K562 (cell line): ENCODE data around the gene TMEM131L. TPM values are rescaled to one million over a fixed set of nuclear protein-coding genes. Genes with fewer than 3 reads are reported as not detected.
A peak's percentile ranks its signal among the peaks of the same experiment; 100 is the strongest.

Source experiments
- ATAC-seq: fragments of 200-7000 bp; cut with Tn5 transposase; 3 replicates; pipeline ENCODE4 v1.9.1; 2020; ENCODE audit warnings: moderate library complexity
- BruUV-seq: library from RNA; stranded (reverse); fragments of 400-500 nt; replicated peaks from 2 replicates; lab custom pipeline; 2021; lab: Mats Ljungman, UMichigan
- CTCF ChIA-PET: fragments of 300-600 bp; formaldehyde crosslinking; extraction: SDS; loops from one replicate; lab custom pipeline; 2021; ENCODE audit warnings: low intra/inter-chr PET ratio; lab: Yijun Ruan, JAX
- POLR2A ChIA-PET: fragments of 300-600, 350-650 bp; sonication (Branson Sonifier 250); formaldehyde crosslinking; extraction: SDS; loops from one replicate; lab custom pipeline; 2021; ENCODE audit warnings: antibody characterized with exemption, inconsistent platforms; lab: Yijun Ruan, JAX
- DNase-seq, 4 experiments: peaks; one replicate each; pipeline versions ENCODE4 v3.0.0 to v3.0.0-alpha.2; 2011 to 2018; ENCODE audit warnings: low spot score in 3 of 4, mixed read lengths in 3 of 4; ENCODE audit errors: extremely low read depth in 1 of 4
- FAIRE-seq: peaks from 2 replicates; lab custom pipeline; 2011; peaks lifted over from hg19 to GRCh38; lab: Jason Lieb, UNC
- H2AFZ ChIP-seq: 2 replicates; pipeline ENCODE4 v1.6.0; 2011; ENCODE audit warnings: low read depth, low read length, control low read depth, inconsistent platforms
- H3K27ac ChIP-seq: fragments of 200-600 bp; 3 replicates; pipeline ENCODE4 v1.8.0; 2011; ENCODE audit warnings: low read depth, mild to moderate bottlenecking, control low read depth, inconsistent platforms, low read length, moderate library complexity, mixed read lengths; ENCODE audit errors: extremely low read depth
- H3K27me3 ChIP-seq, 2 experiments: fragments of 300-600 bp in 1 of 2; 2 replicates in 1 of 2; 3 replicates in 1 of 2; pipeline versions ENCODE4 v1.6.0 to v1.8.0; 2011; ENCODE audit warnings: inconsistent platforms in 2 of 2, low read length in 2 of 2, mild to moderate bottlenecking in 1 of 2, mixed read lengths in 1 of 2, moderate library complexity in 1 of 2; ENCODE audit not compliant: control insufficient read depth in 2 of 2, insufficient read depth in 2 of 2
- H3K36me3 ChIP-seq: fragments of 300-600 bp; 3 replicates; pipeline ENCODE4 v1.8.0; 2011; ENCODE audit warnings: mild to moderate bottlenecking, low read length, inconsistent platforms; ENCODE audit not compliant: control insufficient read depth, insufficient read depth
- H3K4me1 ChIP-seq, 2 experiments: fragments of 200-600 bp in 1 of 2; replicated peaks in 1 of 2; 2 replicates in 1 of 2; 3 replicates in 1 of 2; pipeline versions ENCODE4 v1.5.1 to v1.8.0; 2011; ENCODE audit warnings: inconsistent platforms in 2 of 2, low read length in 2 of 2, mild to moderate bottlenecking in 1 of 2, mixed read lengths in 1 of 2, moderate library complexity in 1 of 2; ENCODE audit not compliant: control insufficient read depth in 2 of 2, insufficient read depth in 2 of 2
- H3K4me2 ChIP-seq: 2 replicates; pipeline ENCODE4 v1.6.1; 2011; ENCODE audit warnings: low read length, control low read depth, inconsistent platforms, mixed read lengths; ENCODE audit not compliant: insufficient read depth
- H3K4me3 ChIP-seq: fragments of 200-600 bp; sonication (generic), shearing (Covaris generic); 2 replicates; pipeline ENCODE4 v1.5.1; 2016; ENCODE audit warnings: control low read depth, inconsistent platforms
- H3K79me2 ChIP-seq: fragments of 200-600 bp; 3 replicates; pipeline ENCODE4 v1.8.0; 2011; ENCODE audit warnings: low read length, inconsistent platforms; ENCODE audit not compliant: control insufficient read depth, insufficient read depth
- H3K9ac ChIP-seq, 2 experiments: 2 replicates each; pipeline versions ENCODE4 v1.6.0 to v1.6.1; 2011; ENCODE audit warnings: low read depth in 2 of 2, low read length in 2 of 2, control low read depth in 1 of 2, inconsistent platforms in 1 of 2, mild to moderate bottlenecking in 1 of 2, mixed read lengths in 1 of 2; ENCODE audit not compliant: insufficient read depth in 1 of 2
- H3K9me1 ChIP-seq: one replicate; pipeline ENCODE4 v1.6.0; 2011; ENCODE audit warnings: inconsistent platforms, mild to moderate bottlenecking, low read length, moderate library complexity; ENCODE audit not compliant: control insufficient read depth, insufficient read depth
- H3K9me3 ChIP-seq: replicated peaks from 2 replicates; pipeline ENCODE4 v1.5.1; 2011; ENCODE audit warnings: low read depth, low read length, inconsistent platforms; ENCODE audit not compliant: control insufficient read depth, insufficient read depth
- H4K20me1 ChIP-seq: replicated peaks from 2 replicates; pipeline ENCODE4 v1.6.1; 2011; ENCODE audit warnings: low read length, inconsistent platforms, mixed read lengths; ENCODE audit not compliant: control insufficient read depth, insufficient read depth
- ADNP ChIP-seq: fragments of 200-800 bp; sonication (Bioruptor generic); IDR thresholded peaks from 2 replicates; pipeline ENCODE4 v1.6.1; 2016; ENCODE audit warnings: missing genetic modification characterization, missing compliant biosample characterization
- ASH1L ChIP-seq: fragments of 450-650 bp; IDR thresholded peaks from 2 replicates; pipeline ENCODE4 v1.6.1; 2018; ENCODE audit warnings: borderline replicate concordance, mild to moderate bottlenecking, low read depth; ENCODE audit not compliant: partially characterized antibody
- CREB5 ChIP-seq: fragments of 250-450 bp; sonication (Bioruptor Pico); IDR thresholded peaks from 2 replicates; pipeline ENCODE4 v1.5.0; 2020; ENCODE audit warnings: mild to moderate bottlenecking
- CREM ChIP-seq: IDR thresholded peaks from 2 replicates; pipeline ENCODE4 v1.6.1; 2014; ENCODE audit warnings: antibody characterized with exemption, low read depth
- CTBP1 ChIP-seq: fragments of 450-650 bp; IDR thresholded peaks from 2 replicates; pipeline ENCODE4 v1.6.1; 2016; ENCODE audit warnings: borderline replicate concordance
- E2F5 ChIP-seq: sonication (generic); formaldehyde crosslinking; IDR thresholded peaks from 2 replicates; pipeline ENCODE4 v1.8.0; 2022; ENCODE audit warnings: mild to moderate bottlenecking, missing genetic modification reagents
- MECOM ChIP-seq: fragments of 250-450 bp; sonication (Bioruptor Pico); IDR thresholded peaks from 2 replicates; pipeline ENCODE4 v1.8.0; 2022; ENCODE audit warnings: inconsistent platforms
- STAT6 ChIP-seq: sonication (generic); formaldehyde crosslinking; IDR thresholded peaks from 2 replicates; pipeline ENCODE4 v1.8.1; 2023; ENCODE audit warnings: mild to moderate bottlenecking, missing genetic modification reagents
- ZNF121 ChIP-seq: sonication (generic); formaldehyde crosslinking; conservative IDR thresholded peaks from 2 replicates; pipeline ENCODE4 v1.8.0; 2022; ENCODE audit warnings: missing genetic modification reagents
- ZNF655 ChIP-seq: fragments of 250-450 bp; sonication (Bioruptor Pico); IDR thresholded peaks from 2 replicates; pipeline ENCODE4 v1.5.0; 2021
- WGBS: fragments of 100-300 bp; shearing (Covaris generic); methylation state at CpG from one replicate; pipeline ENCODE4 v1.1.6; 2016; ENCODE audit warnings: low coverage, mixed read lengths; ENCODE audit not compliant: insufficient coverage; ENCODE audit errors: missing lambda C conversion rate; 5-methylcytosine and 5-hydroxymethylcytosine counted together
- in situ Hi-C: fragments of 300-500 bp; cut with MboI; formaldehyde crosslinking; loops from 4 replicates; pipeline ENCODE4 v1.15.0; 2018; ENCODE audit warnings: inconsistent platforms, mixed read lengths
- intact Hi-C: fragments of 100-400 bp; cut with micrococcal nuclease; formaldehyde crosslinking; loops from 2 replicates; pipeline ENCODE4 v1.14.2; 2022
- polyA plus RNA-seq, 8 experiments: library from polyadenylated mRNA; depleted of rRNA in 4 of 8; stranded (reverse) in 5 of 8; unstranded in 3 of 8; fragments of >200 nt; fragmentation: Nextera tagmentation in 2 of 8; fragmentation: Illumina TruSeq in 1 of 8; extraction: Ambion mirVana in 2 of 8; extraction: Trizol in 1 of 8; gene quantifications; 2 replicates each; pipeline versions ENCODE4 v1.2.1 to v1.2.3, GENCODE V29; 2011 to 2014; ENCODE audit warnings: inconsistent platforms in 1 of 8, missing spikeins in 1 of 8
- total RNA-seq, 7 experiments: library from RNA; depleted of rRNA in 6 of 7; stranded (reverse); fragments of >200 nt in 6 of 7; fragmentation: Illumina TruSeq in 2 of 7; extraction: Trizol in 2 of 7; gene quantifications; 2 replicates each; pipeline versions ENCODE4 v1.2.1 to v1.2.3, GENCODE V29; 2011 to 2021; ENCODE audit warnings: low replicate concordance in 1 of 7

TMEM131L gene
- total and polyA plus RNA-seq, 9 of the 15 experiments (the other 6 are each of a cell fraction or from before 2014, with no cell fraction given): 1.2 to 20.8 (median 12.9) TPM

- H3K9me3 ChIP-seq: no peaks in the 10 kb centered on the region
- no peak overlapping the region for H3K27ac ChIP-seq
- peak; percentile 38; the same call in 1 of the 2 replicates for TF ChIP-seq ZNF121 (CRISPR knock-in tag)
- TF ChIP-seq CTBP1: no peak
- H2AFZ ChIP-seq: no peak overlapping the region
- no peaks in the 10 kb centered on the region; a peak in 1 of 5 replicates for H3K4me1 ChIP-seq
- intact Hi-C loops (no loop called here), in situ Hi-C loops (no loop called here)
- no peaks in the 10 kb centered on the region for H3K27me3 ChIP-seq
- H4K20me1 ChIP-seq: no peaks in the 10 kb centered on the region
- BruUV-seq: no TSS peak
- H3K36me3 ChIP-seq: 0 out of 3 replicates have a peak, but pooled peaks cover 6% of the 10 kb centered on the region
- no peak for DNase-seq
- ChIA-PET CTCF (no interaction called here), POLR2A (no interaction called here)
- H3K4me3 ChIP-seq: no peak overlapping the region
- H3K79me2 ChIP-seq: no peaks in the 10 kb centered on the region
- no peak for ATAC-seq
- 71% methylated on average over 2 of the region's 2 CpGs for WGBS
- no peak overlapping the region for H3K9ac ChIP-seq
- no peak overlapping the region for H3K4me2 ChIP-seq
- FAIRE-seq: no peak
- H3K9me1 ChIP-seq: no peaks in the 10 kb centered on the region
These were observed 45.8 kb upstream of the TMEM131L start for GRCh38 chr4:153420361-153420760.

- DNase-seq (no peak), FAIRE-seq (peak; percentile 59), ATAC-seq (no peak)
- H3K27ac ChIP-seq: no peak overlapping the region
- no peaks in the 10 kb centered on the region for H3K27me3 ChIP-seq
- no peak overlapping the region for H3K4me2 ChIP-seq
- POLR2A ChIA-PET: no interaction called here
- CTCF ChIA-PET: no interaction called here
- H3K9me3 ChIP-seq: no peaks in the 10 kb centered on the region
- no peaks in the 10 kb centered on the region for H3K79me2 ChIP-seq
- no peak overlapping the region for H3K9ac ChIP-seq
- H3K36me3 ChIP-seq: no peaks in the 10 kb centered on the region
- no peaks in the 10 kb centered on the region; a peak in 1 of 5 replicates for H3K4me1 ChIP-seq
- no peaks in the 10 kb centered on the region for H3K9me1 ChIP-seq
- H3K4me3 ChIP-seq: no peak overlapping the region
- in situ Hi-C loops: no loop called here
- BruUV-seq: no TSS peak
- no peaks in the 10 kb centered on the region for H4K20me1 ChIP-seq
- H2AFZ ChIP-seq: no peak overlapping the region
- intact Hi-C loops: no loop called here
- WGBS: 72% methylated on average over 3 of the region's 3 CpGs
- no peak for TF ChIP-seq E2F5
- no peak for TF ChIP-seq ADNP (tag)
- no peak for TF ChIP-seq ZNF655 (CRISPR knock-in tag)
- TF ChIP-seq ASH1L: no peak
- no peak for TF ChIP-seq CREB5 (CRISPR knock-in tag)
- no peak for TF ChIP-seq CREM
- TF ChIP-seq STAT6 (CRISPR knock-in tag): no peak
- no peak for TF ChIP-seq MECOM (CRISPR knock-in tag)
These were observed 44.2 kb upstream of the TMEM131L start for GRCh38 chr4:153421941-153422340.
